HG02943 (cell line): ENCODE results near the gene EDIL3.
"Not testable (repeated sequence)": the region's sequence is repeated elsewhere in the genome, so short reads cannot be mapped to it uniquely, and the experiment has no call there.

Source experiments
- ATAC-seq: cut with Tn5 transposase; IDR thresholded peaks from one replicate; pipeline ENCODE4 v1.9.1; 2021; ENCODE audit warnings: mild to moderate bottlenecking, low read depth, moderate library complexity; ENCODE audit not compliant: unreplicated experiment

Gene EDIL3

DNA sequence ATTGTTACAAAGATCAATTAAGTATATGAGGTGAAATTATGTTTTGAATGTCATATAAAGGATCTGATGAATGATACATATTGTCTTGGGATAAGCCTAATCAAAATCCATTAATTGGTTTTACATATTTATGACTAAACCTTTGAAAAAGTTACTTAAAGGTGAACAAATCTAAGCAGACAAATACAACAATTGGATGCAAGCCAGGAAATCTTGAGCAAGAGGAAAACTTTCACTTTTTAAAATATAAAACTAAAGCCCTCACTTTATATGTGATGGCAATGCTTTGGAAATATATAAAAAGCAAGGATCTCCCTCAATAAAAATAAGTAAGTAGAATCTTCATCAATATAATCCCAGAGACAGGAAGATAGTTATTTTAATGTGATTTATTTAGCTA is 80.1 kb downstream of the EDIL3 start:
- ATAC-seq: no peak

DNA sequence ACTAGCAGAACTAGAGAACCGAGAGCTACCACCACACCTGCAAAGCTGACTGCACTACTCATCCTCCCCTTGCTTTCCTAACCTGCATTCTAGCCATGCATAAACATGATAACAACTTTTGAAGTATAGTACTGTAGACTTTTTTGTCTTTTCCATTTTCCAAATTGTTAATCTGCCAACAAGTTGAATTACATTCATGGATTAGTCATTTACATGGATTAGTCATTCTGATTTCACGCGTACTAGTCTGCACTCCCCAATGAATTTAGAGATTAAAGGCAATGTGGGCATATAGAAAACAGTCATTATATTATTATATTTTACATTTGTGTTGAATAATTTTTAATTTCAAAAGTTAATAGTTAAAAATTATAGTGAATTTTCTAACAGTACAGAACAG is 81.4 kb downstream of the EDIL3 start:
- no peak for ATAC-seq

DNA sequence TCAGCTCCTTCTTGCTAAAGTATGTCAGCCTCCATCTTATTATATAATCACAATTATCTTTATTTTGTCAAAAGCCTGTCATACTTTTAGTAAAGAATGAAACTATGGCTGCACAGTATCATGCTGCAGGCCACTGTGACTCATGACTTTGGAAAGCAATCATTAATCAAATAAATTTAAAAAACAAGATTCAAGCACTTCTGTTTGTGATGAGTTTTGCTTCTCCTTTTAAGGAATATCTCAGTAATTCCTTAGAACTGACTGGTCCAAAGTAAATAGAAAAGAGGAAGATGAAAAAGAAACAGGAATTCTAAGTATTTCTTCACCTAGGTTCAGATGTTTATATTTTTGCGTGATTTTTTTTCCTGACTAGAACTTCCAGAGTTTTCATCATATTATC is 83.1 kb downstream of the EDIL3 start:
- no peak for ATAC-seq

- no peak for ATAC-seq
These were observed 84.7 kb downstream of the EDIL3 start for GRCh38 chr5:84299959-84300358.

- no peak for ATAC-seq
These were observed 86.1 kb downstream of the EDIL3 start for GRCh38 chr5:84298628-84299027.

DNA sequence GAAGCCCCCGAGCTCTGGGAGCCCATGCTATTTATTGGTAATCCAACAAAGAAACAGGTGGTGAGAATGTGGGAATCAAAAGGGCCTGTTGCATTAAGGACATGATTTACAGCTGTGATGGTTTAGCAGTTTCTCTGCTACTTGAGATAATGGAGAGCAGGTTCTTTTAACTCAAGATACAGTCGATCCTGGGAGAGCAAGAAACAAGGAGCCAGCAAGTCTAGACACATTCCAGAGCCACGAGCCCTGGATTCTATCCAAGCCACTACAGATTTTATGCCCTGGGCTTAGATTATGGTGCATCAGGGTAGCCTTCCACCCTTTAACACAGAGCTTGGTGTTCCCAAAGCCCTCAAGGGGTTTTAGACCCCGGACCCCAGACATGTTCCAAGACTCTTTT is 87.0 kb downstream of the EDIL3 start:
- ATAC-seq: not testable (repeated sequence)

- no peak for ATAC-seq
These were observed 91.7 kb downstream of the EDIL3 start for GRCh38 chr5:84292788-84293653.

DNA sequence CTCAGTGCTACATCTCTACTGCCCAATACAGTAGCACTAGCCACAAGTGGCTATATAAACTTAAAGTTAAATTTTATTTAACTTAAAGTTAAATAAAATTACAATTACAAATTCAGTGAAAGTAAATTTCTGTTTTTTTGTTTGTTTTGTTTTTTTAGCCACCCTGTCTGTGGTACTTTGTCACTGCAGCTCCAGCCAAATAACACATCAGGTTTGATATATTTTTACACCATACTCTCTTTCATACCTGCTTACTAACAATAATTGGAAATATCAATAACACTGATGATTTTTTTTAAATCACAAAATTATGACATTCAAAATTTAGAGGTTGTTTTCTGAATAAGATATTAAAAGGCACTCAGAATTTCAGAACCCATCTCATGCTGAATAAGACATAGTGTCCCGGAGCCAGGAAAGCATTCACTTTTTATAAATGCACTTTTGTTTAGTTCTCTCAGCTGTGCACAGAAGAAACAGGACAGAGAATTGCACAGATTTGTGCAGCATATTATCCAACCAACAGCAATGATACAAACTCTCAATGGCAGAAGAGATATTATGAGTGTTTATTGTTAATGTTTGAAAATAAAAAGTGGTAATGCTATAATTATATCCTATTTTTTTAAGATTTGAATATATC is 92.6 kb downstream of the EDIL3 start:
- no peak for ATAC-seq

DNA sequence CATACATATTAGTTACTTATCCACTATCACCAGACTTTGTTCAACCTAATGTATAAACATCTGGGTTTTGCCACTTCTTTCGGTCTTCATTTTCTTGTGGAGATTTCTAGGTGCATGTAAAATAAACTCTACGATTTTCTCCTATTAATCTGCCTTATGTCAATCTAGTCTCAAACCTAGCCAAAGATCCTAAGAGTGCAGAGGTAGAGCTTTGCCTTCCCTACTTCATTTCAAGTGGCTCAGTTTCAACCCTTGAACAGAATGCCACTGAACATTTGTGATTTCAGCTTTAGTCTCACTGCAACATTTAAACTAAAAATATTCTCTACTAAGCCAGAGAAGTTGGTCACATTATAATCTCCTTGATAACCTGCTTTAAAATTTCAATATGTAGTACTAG is 94.0 kb downstream of the EDIL3 start:
- ATAC-seq: no peak

GRCh38 chr5:84290161-84290560 is 94.5 kb downstream of the EDIL3 start:
- no peak for ATAC-seq

- no peak for ATAC-seq
These were observed 96.7 kb downstream of the EDIL3 start for GRCh38 chr5:84287951-84288350.

- no peak for ATAC-seq
These were observed 98.0 kb downstream of the EDIL3 start for GRCh38 chr5:84286662-84287061.

DNA sequence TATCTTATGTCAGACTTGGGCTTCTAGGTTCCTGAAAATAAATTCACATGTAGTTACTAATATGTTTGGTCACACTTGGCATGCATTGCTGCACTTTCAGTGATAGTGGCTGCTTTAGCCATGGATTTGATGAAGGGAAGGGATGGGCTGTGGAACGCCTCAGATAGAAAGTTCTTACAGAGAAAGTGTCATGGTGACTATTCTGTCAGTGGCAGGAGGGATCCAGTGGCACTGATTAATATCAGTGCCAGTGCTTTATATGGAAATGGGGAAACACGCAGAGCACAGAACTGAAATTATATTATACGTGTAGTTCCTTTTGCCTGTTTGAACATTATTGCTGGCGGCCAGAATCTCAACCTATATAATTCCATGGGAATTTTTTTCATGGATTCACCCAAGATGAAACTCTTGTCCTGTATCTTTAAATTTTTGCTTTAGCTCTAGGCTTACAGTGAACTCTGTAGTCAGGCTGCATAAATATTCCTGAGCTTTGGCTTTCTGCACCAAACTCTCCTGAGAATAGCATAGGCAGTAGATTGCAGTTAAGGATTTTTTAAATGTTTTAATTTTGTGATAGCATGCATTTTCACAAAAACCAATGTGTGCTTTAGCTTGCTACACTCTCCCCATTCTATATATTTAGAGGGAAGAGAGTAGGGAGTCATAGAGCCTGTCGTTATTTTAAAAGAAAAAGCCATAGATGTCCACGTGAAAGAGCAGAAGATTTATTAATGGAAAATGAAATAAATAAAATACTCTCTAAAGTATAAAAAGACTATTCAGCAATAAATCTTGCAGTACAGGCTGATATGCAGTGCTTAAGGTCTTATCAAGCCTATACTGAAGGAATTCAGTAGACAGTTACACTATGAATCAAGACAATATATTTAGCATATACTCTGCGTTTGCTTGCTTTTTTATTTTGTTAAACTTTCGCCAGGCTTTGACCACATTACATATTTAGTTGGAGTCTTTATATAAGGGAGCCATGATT is 98.7 kb downstream of the EDIL3 start:
- no peak for ATAC-seq

DNA sequence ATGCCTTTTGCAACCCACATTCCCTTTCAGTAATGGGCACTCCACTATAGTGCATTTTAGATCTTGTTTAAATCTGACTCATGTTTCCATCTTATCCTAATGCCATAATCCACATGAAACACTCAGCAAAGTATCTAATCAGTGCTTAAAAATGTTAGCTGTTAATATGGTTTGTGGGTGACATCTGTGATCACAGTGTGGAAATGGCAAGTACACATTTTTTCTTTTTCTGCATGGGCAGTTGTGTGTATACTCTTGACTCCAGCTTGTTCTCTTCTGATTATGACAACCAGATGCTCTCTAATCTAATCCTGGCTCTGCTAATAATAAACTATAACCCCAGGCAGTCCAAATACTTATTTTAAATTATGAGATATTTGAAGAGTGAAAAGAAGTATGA is 103.3 kb downstream of the EDIL3 start:
- ATAC-seq: no peak

DNA sequence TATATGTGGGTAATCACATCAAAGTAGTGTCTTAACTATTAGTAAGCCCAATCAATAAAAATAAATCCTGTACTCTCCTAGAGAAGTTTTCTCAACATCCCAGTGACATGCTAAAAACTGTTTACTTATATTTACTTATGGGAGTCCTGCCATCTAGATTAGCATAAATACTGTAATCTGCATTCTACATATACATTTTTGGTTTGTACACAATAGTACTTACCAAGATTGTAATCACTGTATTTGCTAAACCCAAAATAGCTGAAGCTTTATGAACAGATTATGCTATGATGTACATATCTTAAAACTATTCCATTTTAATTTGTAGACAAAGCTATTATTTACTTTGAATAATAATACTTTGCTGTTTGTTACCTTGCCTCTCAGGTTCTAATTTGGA is 105.4 kb downstream of the EDIL3 start:
- ATAC-seq: no peak

GRCh38 chr5:84275609-84276008 is 109.1 kb downstream of the EDIL3 start:
- no peak for ATAC-seq

- no peak for ATAC-seq
These were observed 109.9 kb downstream of the EDIL3 start for GRCh38 chr5:84274585-84275468.

DNA sequence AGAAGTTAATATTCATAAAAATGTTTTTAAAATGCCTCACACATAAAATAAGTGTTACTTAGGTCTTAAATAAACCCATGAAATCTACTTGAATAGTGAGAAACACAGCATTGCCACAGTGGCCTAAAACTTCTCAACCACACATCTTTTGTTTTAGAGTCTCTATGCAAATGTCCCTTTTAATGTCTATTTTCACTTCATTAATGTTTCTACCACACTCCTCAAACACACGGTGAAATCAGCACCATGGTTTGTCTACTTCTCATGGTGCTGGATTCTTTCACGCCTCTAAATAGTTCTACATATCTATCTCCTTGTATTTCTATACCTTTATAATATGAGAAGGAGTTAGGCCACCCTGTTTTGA is 111.2 kb downstream of the EDIL3 start:
- ATAC-seq: no peak

DNA sequence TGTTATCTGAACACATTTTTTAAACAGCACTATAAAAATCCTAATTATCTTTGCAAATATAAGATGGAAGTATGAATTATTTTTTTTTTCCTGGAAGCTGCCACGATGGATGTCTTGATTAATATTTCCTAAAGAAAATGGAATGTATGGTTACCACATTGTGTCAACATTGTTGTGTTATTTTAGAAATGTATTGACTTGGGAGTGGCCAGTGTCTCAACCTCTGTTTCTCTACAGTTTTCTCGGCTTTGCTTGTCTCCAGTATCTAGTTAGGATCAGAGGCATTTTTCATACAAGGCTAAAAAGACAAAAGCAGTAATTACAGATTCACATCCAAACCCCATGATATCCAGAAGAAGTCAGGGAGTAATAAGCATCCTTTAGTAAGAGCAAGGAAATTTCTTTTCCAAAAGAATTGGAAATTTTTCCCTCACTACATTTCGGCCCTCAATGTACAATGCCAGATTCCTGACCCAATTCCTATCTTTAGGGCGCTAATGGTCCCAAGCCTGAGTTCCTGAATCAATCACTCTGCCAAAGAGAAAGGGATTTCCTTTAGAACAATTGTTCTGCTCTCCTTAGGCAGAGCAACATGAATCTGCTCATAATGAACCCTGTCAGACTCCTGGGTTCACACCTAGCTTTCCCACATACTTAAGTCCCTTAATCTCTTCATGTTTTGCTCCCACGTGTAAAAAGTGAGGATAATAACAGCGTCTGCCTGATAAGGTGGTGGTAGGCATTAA is 111.7 kb downstream of the EDIL3 start:
- ATAC-seq: no peak
